Neural cell (in vitro differentiated cells): ENCODE data around the gene CNGA1. TPM values are rescaled to one million over a fixed set of nuclear protein-coding genes. Genes with fewer than 3 reads are reported as not detected.

ENCODE experiments used
- H2AFZ ChIP-seq: fragments of 200-600, 300-800 bp; sonication (generic), shearing (Covaris generic); 2 replicates; pipeline ENCODE4 v1.6.0; 2014; ENCODE audit warnings: low read depth, mild to moderate bottlenecking, antibody characterized with exemption, low read length, moderate library complexity
- H3F3A ChIP-seq: fragments of 200-600 bp; shearing (Covaris generic); 2 replicates; pipeline ENCODE4 v1.6.1; 2016; ENCODE audit warnings: mild to moderate bottlenecking, moderate library complexity, mixed read lengths, antibody characterized with exemption, low read length; ENCODE audit not compliant: insufficient read depth, poor library complexity, severe bottlenecking
- H3K27ac ChIP-seq: fragments of 200-600, 300-800 bp; sonication (generic), shearing (Covaris generic); 2 replicates; pipeline ENCODE4 v1.5.1; 2014; ENCODE audit warnings: mild to moderate bottlenecking, low read length, moderate library complexity
- H3K27me3 ChIP-seq: fragments of 300-800, 200-600 bp; sonication (generic), shearing (Covaris generic); 2 replicates; pipeline ENCODE4 v1.6.0; 2014; ENCODE audit warnings: mild to moderate bottlenecking, low read depth, low read length, moderate library complexity; ENCODE audit not compliant: insufficient read depth
- H3K36me3 ChIP-seq: fragments of 300-800, 200-600 bp; sonication (generic), shearing (Covaris generic); 2 replicates; pipeline ENCODE4 v1.5.1; 2014; ENCODE audit warnings: mild to moderate bottlenecking, antibody characterized with exemption, low read length, moderate library complexity; ENCODE audit not compliant: insufficient read depth
- H3K4me2 ChIP-seq: fragments of 300-800, 200-600 bp; sonication (generic), shearing (Covaris generic); 2 replicates; pipeline ENCODE4 v1.6.0; 2014; ENCODE audit warnings: mild to moderate bottlenecking, low read length
- H3K4me3 ChIP-seq: fragments of 300-800, 200-600 bp; sonication (generic), shearing (Covaris generic); 2 replicates; pipeline ENCODE4 v1.5.1; 2014; ENCODE audit warnings: mild to moderate bottlenecking, low read length, moderate library complexity
- H3K79me2 ChIP-seq: fragments of 200-600 bp; shearing (Covaris generic); replicated peaks from 2 replicates; pipeline ENCODE4 v1.6.0; 2014; ENCODE audit warnings: mild to moderate bottlenecking, low read length, moderate library complexity; ENCODE audit not compliant: insufficient read depth
- H3K9ac ChIP-seq: fragments of 300-800, 200-600 bp; sonication (generic), shearing (Covaris generic); 2 replicates; pipeline ENCODE4 v1.6.1; 2016; ENCODE audit warnings: mild to moderate bottlenecking, low read length, mixed read lengths
- H3K9me2 ChIP-seq: fragments of 200-600 bp; shearing (Covaris generic); 2 replicates; pipeline ENCODE4 v1.6.1; 2016; ENCODE audit warnings: mild to moderate bottlenecking, low read length, mixed read lengths; ENCODE audit not compliant: insufficient read depth
- H3K9me3 ChIP-seq: fragments of 200-600, 300-800 bp; sonication (generic), shearing (Covaris generic); 2 replicates; pipeline ENCODE4 v1.6.1; 2016; ENCODE audit warnings: mild to moderate bottlenecking, mixed run types, low read length, moderate library complexity, mixed read lengths
- H4K20me1 ChIP-seq: fragments of 200-600 bp; shearing (Covaris generic); 2 replicates; pipeline ENCODE4 v1.6.1; 2016; ENCODE audit warnings: mild to moderate bottlenecking, mixed run types; ENCODE audit not compliant: insufficient read depth
- EP300 ChIP-seq: fragments of 450-650 bp; conservative IDR thresholded peaks from 2 replicates; pipeline ENCODE4 v1.6.1; 2014; ENCODE audit warnings: antibody characterized with exemption, mild to moderate bottlenecking, moderate library complexity; ENCODE audit not compliant: poor library complexity, severe bottlenecking
- EZH2 ChIP-seq: fragments of 200-600, 300-800 bp; shearing (Covaris generic), sonication (generic); IDR thresholded peaks from 2 replicates; pipeline ENCODE4 v1.6.1; 2014; ENCODE audit warnings: antibody characterized with exemption, low read length, borderline replicate concordance, mild to moderate bottlenecking; ENCODE audit not compliant: insufficient read depth, poor library complexity, severe bottlenecking
- MXI1 ChIP-seq: fragments of 450-650 bp; conservative IDR thresholded peaks from 2 replicates; pipeline ENCODE4 v1.6.1; 2014; ENCODE audit warnings: antibody characterized with exemption, mild to moderate bottlenecking; ENCODE audit not compliant: poor library complexity, severe bottlenecking
- POLR2AphosphoS5 ChIP-seq: IDR thresholded peaks from 2 replicates; pipeline ENCODE4 v1.6.1; 2012
- RAD21 ChIP-seq: fragments of 450-650 bp; conservative IDR thresholded peaks from 2 replicates; pipeline ENCODE4 v1.6.1; 2014; ENCODE audit warnings: antibody characterized with exemption, mild to moderate bottlenecking, moderate library complexity
- SMC3 ChIP-seq: fragments of 450-650 bp; conservative IDR thresholded peaks from 2 replicates; pipeline ENCODE4 v1.6.1; 2014; ENCODE audit warnings: antibody characterized with exemption, mild to moderate bottlenecking, moderate library complexity; ENCODE audit not compliant: poor library complexity
- TAF1 ChIP-seq: IDR thresholded peaks from 2 replicates; pipeline ENCODE4 v1.6.1; 2012; ENCODE audit warnings: low read depth
- polyA plus RNA-seq: library from polyadenylated mRNA; depleted of rRNA; stranded (reverse); fragments of >200 nt; gene quantifications from 2 replicates; pipeline ENCODE4 v1.2.3, GENCODE V29; 2014
- TF ChIP-seq, protein P1 (sequence below): fragments of 450-650 bp; IDR thresholded peaks from 2 replicates; pipeline ENCODE4 v1.5.1; 2014; ENCODE audit warnings: antibody characterized with exemption, mild to moderate bottlenecking, moderate library complexity; ENCODE audit not compliant: poor library complexity, severe bottlenecking
- TF ChIP-seq, protein P2 (sequence below): IDR thresholded peaks from 2 replicates; pipeline ENCODE4 v1.6.1; 2012; ENCODE audit warnings: borderline replicate concordance

CNGA1 gene
- polyA plus RNA-seq, 1 donor from 2014 or later: not detected

DNA sequence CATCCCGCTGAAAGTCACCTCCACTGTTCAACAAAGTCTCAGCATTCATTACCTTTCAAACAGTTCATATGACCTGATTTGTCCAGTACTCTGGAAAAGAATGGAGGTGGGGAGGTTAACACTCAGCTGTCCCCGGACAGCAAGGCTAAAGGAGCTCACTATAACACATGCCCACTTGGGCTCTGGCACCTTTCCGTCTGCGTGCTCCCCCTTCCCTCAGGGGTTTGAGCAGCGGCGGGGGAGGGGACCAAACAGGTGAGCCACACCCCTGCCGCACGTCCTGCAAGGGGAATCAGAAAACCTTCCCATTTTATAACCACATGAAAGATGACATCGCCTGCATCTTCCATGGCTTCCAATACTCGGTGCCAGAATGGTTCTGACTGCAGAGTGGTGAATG lies 62.2 kb downstream of the CNGA1 start:
- Histone ChIP-seq H3F3A (no peaks in the 10 kb centered on the region), H3K79me2 (no peaks in the 10 kb centered on the region), H3K4me3 (no peak overlapping the region), H2AFZ (no peak overlapping the region), H3K36me3 (no peaks in the 10 kb centered on the region), H3K9me3 (no peaks in the 10 kb centered on the region), H4K20me1 (no peaks in the 10 kb centered on the region), H3K4me2 (no peak overlapping the region), H3K27ac (no peak overlapping the region), H3K27me3 (no peaks in the 10 kb centered on the region), H3K9me2 (no peaks in the 10 kb centered on the region), H3K9ac (no peak overlapping the region)
- TF ChIP-seq, protein P1, sequence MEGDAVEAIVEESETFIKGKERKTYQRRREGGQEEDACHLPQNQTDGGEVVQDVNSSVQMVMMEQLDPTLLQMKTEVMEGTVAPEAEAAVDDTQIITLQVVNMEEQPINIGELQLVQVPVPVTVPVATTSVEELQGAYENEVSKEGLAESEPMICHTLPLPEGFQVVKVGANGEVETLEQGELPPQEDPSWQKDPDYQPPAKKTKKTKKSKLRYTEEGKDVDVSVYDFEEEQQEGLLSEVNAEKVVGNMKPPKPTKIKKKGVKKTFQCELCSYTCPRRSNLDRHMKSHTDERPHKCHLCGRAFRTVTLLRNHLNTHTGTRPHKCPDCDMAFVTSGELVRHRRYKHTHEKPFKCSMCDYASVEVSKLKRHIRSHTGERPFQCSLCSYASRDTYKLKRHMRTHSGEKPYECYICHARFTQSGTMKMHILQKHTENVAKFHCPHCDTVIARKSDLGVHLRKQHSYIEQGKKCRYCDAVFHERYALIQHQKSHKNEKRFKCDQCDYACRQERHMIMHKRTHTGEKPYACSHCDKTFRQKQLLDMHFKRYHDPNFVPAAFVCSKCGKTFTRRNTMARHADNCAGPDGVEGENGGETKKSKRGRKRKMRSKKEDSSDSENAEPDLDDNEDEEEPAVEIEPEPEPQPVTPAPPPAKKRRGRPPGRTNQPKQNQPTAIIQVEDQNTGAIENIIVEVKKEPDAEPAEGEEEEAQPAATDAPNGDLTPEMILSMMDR: no peak
- TF ChIP-seq, protein P2, sequence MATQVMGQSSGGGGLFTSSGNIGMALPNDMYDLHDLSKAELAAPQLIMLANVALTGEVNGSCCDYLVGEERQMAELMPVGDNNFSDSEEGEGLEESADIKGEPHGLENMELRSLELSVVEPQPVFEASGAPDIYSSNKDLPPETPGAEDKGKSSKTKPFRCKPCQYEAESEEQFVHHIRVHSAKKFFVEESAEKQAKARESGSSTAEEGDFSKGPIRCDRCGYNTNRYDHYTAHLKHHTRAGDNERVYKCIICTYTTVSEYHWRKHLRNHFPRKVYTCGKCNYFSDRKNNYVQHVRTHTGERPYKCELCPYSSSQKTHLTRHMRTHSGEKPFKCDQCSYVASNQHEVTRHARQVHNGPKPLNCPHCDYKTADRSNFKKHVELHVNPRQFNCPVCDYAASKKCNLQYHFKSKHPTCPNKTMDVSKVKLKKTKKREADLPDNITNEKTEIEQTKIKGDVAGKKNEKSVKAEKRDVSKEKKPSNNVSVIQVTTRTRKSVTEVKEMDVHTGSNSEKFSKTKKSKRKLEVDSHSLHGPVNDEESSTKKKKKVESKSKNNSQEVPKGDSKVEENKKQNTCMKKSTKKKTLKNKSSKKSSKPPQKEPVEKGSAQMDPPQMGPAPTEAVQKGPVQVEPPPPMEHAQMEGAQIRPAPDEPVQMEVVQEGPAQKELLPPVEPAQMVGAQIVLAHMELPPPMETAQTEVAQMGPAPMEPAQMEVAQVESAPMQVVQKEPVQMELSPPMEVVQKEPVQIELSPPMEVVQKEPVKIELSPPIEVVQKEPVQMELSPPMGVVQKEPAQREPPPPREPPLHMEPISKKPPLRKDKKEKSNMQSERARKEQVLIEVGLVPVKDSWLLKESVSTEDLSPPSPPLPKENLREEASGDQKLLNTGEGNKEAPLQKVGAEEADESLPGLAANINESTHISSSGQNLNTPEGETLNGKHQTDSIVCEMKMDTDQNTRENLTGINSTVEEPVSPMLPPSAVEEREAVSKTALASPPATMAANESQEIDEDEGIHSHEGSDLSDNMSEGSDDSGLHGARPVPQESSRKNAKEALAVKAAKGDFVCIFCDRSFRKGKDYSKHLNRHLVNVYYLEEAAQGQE: no peak
- TF ChIP-seq POLR2AphosphoS5 (no peak), TAF1 (no peak), MXI1 (no peak), SMC3 (no peak), EZH2 (no peak), EP300 (no peak)

DNA sequence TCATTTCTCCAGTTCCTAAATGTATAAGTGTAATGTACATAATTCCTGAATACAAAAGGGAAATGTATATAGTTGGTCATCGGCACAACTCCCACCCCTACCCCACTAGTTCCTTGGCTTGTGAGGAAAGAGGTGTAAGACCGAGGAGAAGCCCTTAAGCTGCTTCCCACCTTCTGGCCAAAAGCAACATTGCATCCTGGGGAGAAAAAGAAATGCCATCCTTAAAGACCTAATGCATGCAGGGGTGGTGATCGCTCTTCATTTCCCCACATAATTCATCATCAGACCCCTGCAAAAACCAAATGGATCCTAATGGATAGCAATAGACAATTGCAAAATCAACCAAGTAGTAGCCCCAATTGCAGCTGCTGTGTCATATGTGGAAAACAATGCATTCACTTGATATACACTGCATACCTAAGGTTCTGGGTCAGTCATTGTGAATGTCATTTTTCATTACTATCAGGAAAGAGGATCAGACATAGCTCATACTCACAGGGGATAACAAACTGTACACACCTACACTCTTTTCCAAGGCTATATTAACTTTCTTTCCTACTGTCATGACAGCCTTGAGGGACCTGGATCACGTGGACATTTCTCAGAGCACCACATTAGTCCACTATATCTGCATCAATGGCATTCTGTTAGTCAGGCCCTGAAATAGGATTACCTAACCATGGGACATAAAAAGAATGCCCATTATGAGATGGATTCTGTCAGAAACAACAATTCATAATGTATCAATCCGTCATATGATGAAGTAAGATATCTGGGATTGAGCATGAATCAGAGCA lies 70.4 kb downstream of the CNGA1 start:
- no peak overlapping the region for H3K27ac ChIP-seq
- no peaks in the 10 kb centered on the region for H4K20me1 ChIP-seq
- no peaks in the 10 kb centered on the region for H3K27me3 ChIP-seq
- no peaks in the 10 kb centered on the region for H3K36me3 ChIP-seq
- TF ChIP-seq EP300 (no peak), POLR2AphosphoS5 (no peak), RAD21 (no peak), SMC3 (no peak), TAF1 (no peak), MXI1 (no peak), EZH2 (no peak)
- TF ChIP-seq, protein P2: no peak
- TF ChIP-seq, protein P1: no peak
- no peaks in the 10 kb centered on the region for H3K79me2 ChIP-seq
- no peak overlapping the region for H3K4me2 ChIP-seq
- no peaks in the 10 kb centered on the region for H3F3A ChIP-seq
- H2AFZ ChIP-seq: no peak overlapping the region
- H3K9me3 ChIP-seq: no peaks in the 10 kb centered on the region
- no peak overlapping the region for H3K9ac ChIP-seq
- no peaks in the 10 kb centered on the region for H3K9me2 ChIP-seq
- no peak overlapping the region for H3K4me3 ChIP-seq
